Measurements from ENCODE around the gene HM13.
"Not testable (repeated sequence)": the region's sequence is repeated elsewhere in the genome, so short reads cannot be mapped to it uniquely, and the experiment has no call there.

Gene HM13

GRCh38 chr20:31594002-31594557 lies 79.8 kb downstream of the HM13 start:
- DNase-seq = no peak

DNA sequence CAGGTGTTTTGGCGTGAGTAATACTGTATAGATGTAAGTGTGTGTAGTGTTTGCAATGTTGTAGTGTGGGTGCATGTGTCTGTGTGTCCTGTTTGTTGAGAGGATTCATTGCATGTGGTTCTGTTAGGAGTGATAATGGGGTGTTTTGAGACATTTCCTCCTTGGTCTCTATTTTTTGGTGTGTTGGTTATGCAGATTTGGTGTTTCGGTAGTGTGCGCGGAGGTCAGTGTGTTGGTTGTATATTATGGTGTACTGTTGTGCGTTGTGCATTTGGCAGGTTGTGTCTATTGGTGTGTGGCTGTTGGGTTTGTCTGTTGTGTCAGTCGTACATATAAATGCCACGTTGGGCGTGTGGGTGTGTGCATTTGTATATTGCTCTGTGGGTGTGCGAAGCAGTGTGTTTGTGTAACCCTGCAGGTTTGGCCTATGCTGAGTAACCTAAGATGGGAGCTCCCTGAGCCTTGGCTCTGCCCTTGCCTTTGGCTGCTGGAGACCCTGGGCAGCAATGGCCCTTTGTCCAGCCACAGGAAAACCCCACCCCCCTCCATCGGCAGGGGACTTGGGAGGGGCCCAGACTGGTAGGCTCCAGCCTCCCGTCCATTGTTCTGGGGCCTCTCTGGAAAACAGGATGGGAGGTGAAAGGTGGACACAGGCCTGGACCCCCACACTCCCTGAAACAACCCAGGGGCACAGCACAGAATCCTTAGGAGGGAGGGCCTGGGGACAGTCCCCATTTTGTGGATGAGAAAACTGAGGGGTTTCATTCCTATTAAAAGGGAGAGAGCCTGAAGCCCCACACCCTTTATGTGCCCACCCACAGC lies 80.5 kb downstream of the HM13 start:
- DNase-seq = no peak

GRCh38 chr20:31595380-31595653 lies 81.1 kb downstream of the HM13 start:
- DNase-seq = no peak

- peak; percentile 90 for DNase-seq
Observed at GRCh38 chr20:31595654-31596411, 81.6 kb downstream of the HM13 start.

DNA sequence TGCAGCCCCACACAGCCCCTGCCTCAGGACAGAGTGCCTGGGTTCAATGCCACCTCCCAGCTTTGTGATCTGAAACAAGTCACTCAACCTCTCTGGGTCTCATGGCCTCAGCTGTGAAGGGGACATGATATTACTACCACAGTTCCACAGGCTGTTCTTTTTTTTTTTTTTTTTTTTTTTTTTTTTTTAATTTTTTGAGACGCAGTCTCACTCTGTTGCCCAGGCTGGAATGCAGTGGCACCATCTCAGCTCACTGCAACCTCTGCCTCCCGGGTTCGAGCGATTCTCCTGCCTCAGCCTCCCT lies 82.1 kb downstream of the HM13 start:
- DNase-seq = not testable (repeated sequence)

DNA sequence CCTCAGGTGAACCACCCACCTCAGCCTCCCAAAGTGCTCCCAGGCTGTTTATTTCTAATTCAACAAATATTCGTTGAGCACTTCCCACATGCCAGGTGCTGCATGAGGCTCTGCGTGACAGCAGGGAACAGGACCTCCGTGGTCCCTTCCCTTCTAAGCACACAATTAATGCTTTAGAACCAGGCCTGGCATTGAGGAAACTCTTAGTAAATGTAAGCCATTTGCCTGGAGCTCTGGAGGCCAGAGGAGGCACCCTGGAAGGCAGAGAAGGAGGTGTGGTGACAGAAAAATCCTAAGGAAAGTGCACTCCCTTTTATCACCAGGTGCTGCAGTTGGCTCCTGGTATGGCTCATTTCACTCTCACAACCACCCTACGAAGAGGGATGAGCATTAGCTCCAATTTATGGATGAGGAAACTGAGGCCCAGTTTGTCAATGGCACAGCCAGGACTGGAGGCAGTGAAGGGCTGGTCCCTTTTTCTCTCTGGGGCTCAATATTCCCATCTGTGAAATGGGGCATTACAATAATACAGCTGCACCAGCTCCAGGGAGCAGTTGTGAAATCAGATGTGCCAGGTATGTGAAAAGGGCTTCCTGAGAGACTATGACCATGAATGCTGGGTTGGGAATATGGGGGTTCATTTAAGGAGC lies 82.7 kb downstream of the HM13 start:
- no peak for DNase-seq

DNA sequence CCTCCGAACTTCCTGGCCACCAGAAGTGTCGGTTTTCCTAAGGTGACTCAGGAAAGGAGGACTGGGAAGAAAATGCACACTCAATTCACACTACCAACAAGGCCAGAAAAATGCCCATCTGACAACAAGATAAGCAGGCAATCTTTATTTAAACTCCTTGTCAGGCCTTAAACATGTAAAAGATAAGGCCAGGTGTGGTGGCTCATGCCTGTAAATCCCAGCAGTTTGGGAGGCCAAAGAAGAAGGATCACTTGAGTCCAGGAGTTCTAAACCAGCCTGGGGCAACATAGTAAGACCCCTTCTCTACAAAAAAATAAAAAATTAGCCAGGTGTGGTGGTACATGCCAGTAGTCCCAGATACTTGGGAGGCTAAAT lies 83.2 kb downstream of the HM13 start:
- no peak for DNase-seq

- no peak for DNase-seq
Observed at GRCh38 chr20:31602431-31602778, 88.2 kb downstream of the HM13 start.

DNA sequence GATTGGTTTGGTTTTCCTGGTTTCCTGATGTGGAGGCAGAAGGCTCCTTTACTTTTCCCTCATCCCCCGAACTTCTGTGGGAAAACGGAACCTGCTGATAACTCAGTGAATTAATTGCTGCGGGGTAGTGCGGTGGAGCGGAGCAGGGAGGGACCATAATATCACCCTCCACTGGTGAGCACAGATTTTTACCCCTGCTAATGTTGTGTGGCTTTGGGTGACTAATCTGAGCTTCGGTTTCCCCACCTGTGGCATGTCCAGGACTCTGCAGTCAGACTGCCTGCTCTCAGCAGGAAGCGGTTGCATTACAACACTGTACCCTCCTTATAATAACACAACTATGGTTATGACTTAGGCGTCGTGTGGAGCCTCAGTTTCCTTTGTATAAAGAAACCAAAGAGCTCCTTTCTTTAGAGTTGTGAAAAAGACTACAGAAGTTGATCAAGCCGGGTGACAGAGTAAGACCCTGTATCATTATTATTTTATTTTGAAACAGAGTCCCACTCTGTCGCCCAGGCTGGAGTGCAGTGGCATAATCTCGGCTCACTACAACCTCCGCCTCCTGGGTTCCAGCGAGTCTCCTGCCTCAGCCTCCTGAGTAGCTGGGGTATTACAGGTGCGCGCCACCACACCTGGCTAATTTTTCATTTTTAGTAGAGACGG lies 88.7 kb downstream of the HM13 start:
- DNase-seq = peak; percentile 89

DNA sequence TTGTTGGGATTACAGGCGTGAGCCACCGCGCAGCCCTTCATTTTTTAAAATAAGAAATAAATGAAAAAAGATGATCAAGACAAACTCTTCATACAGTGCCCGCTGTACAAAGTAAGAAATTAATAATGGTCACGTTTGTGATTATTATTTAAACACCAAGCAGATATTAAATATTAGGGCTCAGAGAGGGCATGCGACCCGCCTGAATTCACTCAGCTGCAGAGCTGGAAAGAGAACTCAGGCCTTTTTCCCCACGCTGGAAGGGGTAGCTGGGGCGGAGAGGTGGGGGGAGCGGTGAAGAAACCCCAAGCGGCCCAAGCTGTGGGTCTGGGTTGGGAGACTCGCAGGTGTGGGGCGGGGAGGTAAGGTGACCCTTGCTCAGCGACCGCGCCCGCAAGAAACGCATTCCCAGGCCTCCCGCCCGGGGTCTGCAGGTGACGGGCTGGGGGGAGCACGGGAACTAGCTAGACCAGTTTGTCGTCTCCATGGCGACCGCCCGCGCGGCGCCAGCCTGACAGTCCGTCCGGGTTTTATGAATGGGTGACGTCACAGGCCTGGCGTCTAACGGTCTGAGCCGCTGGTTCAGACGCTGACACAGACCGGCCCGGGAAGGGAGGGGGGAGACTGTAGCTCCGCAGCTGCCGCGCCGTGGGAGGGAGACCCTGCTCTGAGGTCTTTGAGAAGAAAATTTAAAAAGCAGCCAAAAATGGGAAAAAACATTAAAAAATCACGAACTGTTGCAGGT lies 89.8 kb downstream of the HM13 start:
- DNase-seq = peak; percentile 98

DNA sequence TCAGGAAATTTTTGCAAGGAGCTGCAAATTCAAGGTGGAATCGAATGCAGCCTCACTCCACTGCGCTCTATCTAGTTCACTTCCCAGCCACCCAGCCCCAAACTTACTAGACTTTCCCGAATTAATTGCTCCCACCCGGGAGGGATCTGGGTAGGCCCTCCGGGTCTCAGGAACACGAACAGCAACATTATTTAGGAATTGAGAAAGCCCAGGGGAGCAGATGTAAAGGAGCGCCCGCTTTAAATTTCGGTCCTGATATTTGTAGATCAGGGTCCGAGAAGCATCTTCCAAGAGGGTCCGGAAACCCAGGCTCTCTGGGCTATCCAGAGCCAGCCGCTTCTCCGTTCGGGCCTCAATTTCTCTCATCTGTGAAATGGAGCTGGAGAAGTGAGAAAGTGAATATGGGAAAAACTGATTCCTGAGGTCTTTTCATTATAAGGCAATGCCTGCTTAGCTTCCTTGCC lies 90.4 kb downstream of the HM13 start:
- DNase-seq = no peak

DNA sequence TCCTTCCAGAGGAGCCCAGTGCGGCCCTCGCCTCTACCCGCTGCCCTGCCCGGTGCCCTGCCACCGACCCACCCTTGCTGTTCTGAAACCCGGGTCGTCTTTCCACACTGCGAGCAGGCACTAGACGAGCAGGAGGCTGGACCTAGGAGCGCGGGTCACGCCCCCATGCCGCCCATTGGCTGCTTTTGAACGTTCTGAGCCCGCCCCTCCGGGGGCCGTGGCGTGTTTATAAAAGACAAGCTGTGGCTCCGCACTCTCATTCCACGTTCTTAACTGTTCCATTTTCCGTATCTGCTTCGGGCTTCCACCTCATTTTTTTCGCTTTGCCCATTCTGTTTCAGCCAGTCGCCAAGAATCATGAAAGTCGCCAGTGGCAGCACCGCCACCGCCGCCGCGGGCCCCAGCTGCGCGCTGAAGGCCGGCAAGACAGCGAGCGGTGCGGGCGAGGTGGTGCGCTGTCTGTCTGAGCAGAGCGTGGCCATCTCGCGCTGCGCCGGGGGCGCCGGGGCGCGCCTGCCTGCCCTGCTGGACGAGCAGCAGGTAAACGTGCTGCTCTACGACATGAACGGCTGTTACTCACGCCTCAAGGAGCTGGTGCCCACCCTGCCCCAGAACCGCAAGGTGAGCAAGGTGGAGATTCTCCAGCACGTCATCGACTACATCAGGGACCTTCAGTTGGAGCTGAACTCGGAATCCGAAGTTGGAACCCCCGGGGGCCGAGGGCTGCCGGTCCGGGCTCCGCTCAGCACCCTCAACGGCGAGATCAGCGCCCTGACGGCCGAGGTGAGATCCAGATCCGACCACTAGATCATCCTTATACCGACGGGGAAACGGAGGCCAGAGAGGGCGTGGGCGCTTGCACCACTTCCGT lies 91.0 kb downstream of the HM13 start, which contains the start of gene ID1:
Gene ID1 (plus strand): TSS at position 259 of the 871 bp plus-strand sequence. CDS start 99 bp downstream, at position 358.
- DNase-seq = peak; percentile 98

DNA sequence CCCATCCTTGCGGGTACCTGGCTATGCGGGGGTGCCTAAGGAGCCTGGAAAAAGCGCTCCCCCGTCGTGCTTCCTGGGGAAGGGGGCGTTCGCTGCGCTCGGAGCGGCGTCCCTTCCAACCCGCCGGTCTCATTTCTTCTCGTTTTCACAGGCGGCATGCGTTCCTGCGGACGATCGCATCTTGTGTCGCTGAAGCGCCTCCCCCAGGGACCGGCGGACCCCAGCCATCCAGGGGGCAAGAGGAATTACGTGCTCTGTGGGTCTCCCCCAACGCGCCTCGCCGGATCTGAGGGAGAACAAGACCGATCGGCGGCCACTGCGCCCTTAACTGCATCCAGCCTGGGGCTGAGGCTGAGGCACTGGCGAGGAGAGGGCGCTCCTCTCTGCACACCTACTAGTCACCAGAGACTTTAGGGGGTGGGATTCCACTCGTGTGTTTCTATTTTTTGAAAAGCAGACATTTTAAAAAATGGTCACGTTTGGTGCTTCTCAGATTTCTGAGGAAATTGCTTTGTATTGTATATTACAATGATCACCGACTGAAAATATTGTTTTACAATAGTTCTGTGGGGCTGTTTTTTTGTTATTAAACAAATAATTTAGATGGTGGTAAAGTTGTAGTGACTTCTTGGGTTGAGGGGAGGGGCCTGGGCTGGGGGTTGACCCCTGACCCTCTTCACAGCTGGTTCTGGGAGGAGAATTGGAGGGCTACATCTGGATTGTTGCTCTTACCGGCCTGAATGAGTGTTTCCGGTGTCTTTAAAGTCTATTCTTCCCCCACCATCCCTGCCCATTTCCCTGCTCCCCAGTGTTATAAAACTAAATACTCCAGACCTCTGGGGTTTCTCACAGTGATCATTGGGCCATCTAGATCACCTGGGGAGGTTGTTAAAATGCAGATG lies 91.9 kb downstream of the HM13 start:
- peak; percentile 20 for DNase-seq

GRCh38 chr20:31606804-31607639 lies 92.8 kb downstream of the HM13 start:
- DNase-seq = peak; percentile 89

- DNase-seq = peak; percentile 36
Observed at GRCh38 chr20:31607640-31608250, 93.5 kb downstream of the HM13 start.

- DNase-seq = peak; percentile 69
Observed at GRCh38 chr20:31608251-31608945, 94.2 kb downstream of the HM13 start.

DNA sequence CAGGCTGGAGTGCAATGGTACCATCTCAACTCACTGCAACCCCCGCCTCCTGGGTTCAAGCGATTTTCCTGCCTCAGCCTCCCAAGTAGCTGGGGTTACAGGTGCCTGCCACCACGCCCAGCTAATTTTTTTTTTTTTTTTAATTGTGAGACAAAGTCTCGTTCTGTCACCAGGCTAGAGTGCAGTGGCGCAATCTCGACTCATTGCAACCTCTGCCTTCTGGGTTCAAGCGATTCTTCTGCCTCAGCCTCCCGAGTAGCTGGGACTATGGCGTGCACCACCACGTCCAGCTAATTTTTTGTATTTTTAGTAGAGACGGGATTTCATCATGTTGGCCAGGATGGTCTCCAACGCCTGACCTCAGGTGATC lies 98.0 kb downstream of the HM13 start:
- not testable (repeated sequence) for DNase-seq

- no peak for DNase-seq
Observed at GRCh38 chr20:31615416-31615815, 101.2 kb downstream of the HM13 start.
